ENCODE results near the gene TMEM62. TPM values are rescaled to one million over a fixed set of nuclear protein-coding genes. Genes with fewer than 3 reads are reported as not detected.

TMEM62 gene
- total RNA-seq, 1 experiment from 2014 or later: 7.2 TPM

DNA sequence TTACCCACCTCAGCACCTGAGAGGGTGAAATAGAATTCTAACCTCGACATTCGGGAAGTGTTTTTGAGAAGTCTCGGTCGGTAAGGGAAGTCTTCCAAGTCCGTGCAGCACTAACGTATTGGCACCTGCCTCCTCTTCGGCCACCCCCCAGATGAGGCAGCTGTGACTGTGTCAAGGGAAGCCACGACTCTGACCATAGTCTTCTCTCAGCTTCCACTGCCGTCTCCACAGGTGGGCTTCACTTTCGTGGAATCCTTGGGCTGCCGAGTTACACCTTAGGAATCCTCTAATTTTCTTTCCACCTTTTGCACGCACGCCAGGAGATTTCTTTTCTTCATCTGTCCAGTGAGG is 52.6 kb downstream of the TMEM62 start:
- Histone ChIP-seq H3K14ac (ENCODE audit: insufficient read depth, low read length) (no peak overlapping the region), H2AK5ac (ENCODE audit: insufficient read length, low read length) (no peak overlapping the region), H3K4me1 (ENCODE audit: insufficient read depth, low read length) (no peaks in the 10 kb centered on the region; the same call in 1 of the 2 replicates), H3K79me2 (ENCODE audit: insufficient read depth, low read length) (no peaks in the 10 kb centered on the region), H2BK15ac (ENCODE audit: low read depth, low read length) (no peak overlapping the region), H3K27me3 (ENCODE audit: insufficient read depth, low read length) (no peaks in the 10 kb centered on the region), H4K8ac (replicated peaks; ENCODE audit: insufficient read length, low read depth, low read length) (no peak overlapping the region), H3K4ac (ENCODE audit: low read depth, low read length) (no peak overlapping the region), H3K4me2 (ENCODE audit: insufficient read depth, insufficient read length, low read length) (peak overlapping the region; percentile 99), H2AFZ (ENCODE audit: low read length) (peak overlapping the region; percentile 14), H3K23ac (ENCODE audit: insufficient read length, low read depth, low read length) (no peak overlapping the region), H2BK12ac (ENCODE audit: insufficient read length, low read depth, low read length) (no peak overlapping the region), H4K20me1 (ENCODE audit: control insufficient read depth, insufficient read depth, insufficient read length) (no peaks in the 10 kb centered on the region), H2BK20ac (ENCODE audit: low read depth, low read length, poor library complexity, severe bottlenecking) (no peak overlapping the region), H2BK120ac (ENCODE audit: low read depth, low read length, poor library complexity, severe bottlenecking) (no peak overlapping the region), H3T11ph (ENCODE audit: low read length) (no peak overlapping the region), H3K23me2 (ENCODE audit: insufficient read length, low read depth, low read length, poor library complexity, severe bottlenecking) (peaks cover 5% of the 10 kb centered on the region), H3K9ac (ENCODE audit: extremely low read depth, insufficient read length, low read length) (peak overlapping the region; percentile 55), H4K91ac (ENCODE audit: insufficient read length, low read depth, low read length) (no peak overlapping the region), H3K56ac (ENCODE audit: insufficient read length, low read depth, low read length) (no peak overlapping the region), H3K9me3 (ENCODE audit: control insufficient read depth, low read depth, low read length) (no peaks in the 10 kb centered on the region), H3K27ac (ENCODE audit: insufficient read length, low read depth, low read length) (no peak overlapping the region), H4K5ac (ENCODE audit: insufficient read length, low read depth, low read length) (no peak overlapping the region), H3K18ac (ENCODE audit: insufficient read length, low read depth, low read length) (no peak overlapping the region), H2BK5ac (ENCODE audit: insufficient read length, low read length) (no peak overlapping the region), H3K79me1 (ENCODE audit: insufficient read depth, low read depth, low read length, poor library complexity, severe bottlenecking) (no peaks in the 10 kb centered on the region)
- no peak for DNase-seq
- Mint-ChIP-seq H3K36me3 (ENCODE audit: insufficient read depth in 1 of 3, low read depth in 3 of 3) (peaks cover 0 to 17% (median 12%) of the 10 kb centered on the region in 3 experiments; a peak in 5 of 7 replicates), H3K27me3 (ENCODE audit: low read depth) (no peaks in the 10 kb centered on the region), H3K4me1 (peaks cover 7 to 13% of the 10 kb centered on the region in 2 experiments), H3K9me3 (no peaks in the 10 kb centered on the region), H3K4me3 (peak overlapping the region; percentile 92 to 96), H3K27ac (peak overlapping the region; percentile 36 to 91 (median 85); a peak in 4 of 7 replicates)
- no CpG with 5 or more reads among the region's 13 CpGs for WGBS (ENCODE audit: extremely low coverage, insufficient read length, low lambda C conversion rate)
- TF ChIP-seq, protein P1, sequence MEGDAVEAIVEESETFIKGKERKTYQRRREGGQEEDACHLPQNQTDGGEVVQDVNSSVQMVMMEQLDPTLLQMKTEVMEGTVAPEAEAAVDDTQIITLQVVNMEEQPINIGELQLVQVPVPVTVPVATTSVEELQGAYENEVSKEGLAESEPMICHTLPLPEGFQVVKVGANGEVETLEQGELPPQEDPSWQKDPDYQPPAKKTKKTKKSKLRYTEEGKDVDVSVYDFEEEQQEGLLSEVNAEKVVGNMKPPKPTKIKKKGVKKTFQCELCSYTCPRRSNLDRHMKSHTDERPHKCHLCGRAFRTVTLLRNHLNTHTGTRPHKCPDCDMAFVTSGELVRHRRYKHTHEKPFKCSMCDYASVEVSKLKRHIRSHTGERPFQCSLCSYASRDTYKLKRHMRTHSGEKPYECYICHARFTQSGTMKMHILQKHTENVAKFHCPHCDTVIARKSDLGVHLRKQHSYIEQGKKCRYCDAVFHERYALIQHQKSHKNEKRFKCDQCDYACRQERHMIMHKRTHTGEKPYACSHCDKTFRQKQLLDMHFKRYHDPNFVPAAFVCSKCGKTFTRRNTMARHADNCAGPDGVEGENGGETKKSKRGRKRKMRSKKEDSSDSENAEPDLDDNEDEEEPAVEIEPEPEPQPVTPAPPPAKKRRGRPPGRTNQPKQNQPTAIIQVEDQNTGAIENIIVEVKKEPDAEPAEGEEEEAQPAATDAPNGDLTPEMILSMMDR (conservative IDR thresholded peaks at IDR 0.05): no peak

All from H9 (cell line).